Effector memory CD4-positive, alpha-beta T cell (primary cell): Measurements from ENCODE around the gene TTC34.

Source experiments
- DNase-seq, 3 donors: peaks; one replicate each; pipeline ENCODE4 v3.0.0-alpha.2; 2020
- H3K27ac ChIP-seq: 2 replicates; pipeline ENCODE4 v1.7.0; 2013; ENCODE audit warnings: mild to moderate bottlenecking, low read length, moderate library complexity; ENCODE audit not compliant: insufficient read depth, poor library complexity, severe bottlenecking
- H3K27me3 ChIP-seq: replicated peaks from 2 replicates; pipeline ENCODE4 v1.7.0; 2013; ENCODE audit warnings: mild to moderate bottlenecking, low read length; ENCODE audit not compliant: insufficient read depth, control insufficient read depth, poor library complexity, severe bottlenecking
- H3K36me3 ChIP-seq: 2 replicates; pipeline ENCODE4 v1.7.0; 2013; ENCODE audit warnings: mild to moderate bottlenecking, low read length, moderate library complexity; ENCODE audit not compliant: control insufficient read depth, insufficient read depth
- H3K4me1 ChIP-seq: 2 replicates; pipeline ENCODE4 v1.7.0; 2013; ENCODE audit warnings: low read length, mild to moderate bottlenecking; ENCODE audit not compliant: control insufficient read depth, insufficient read depth, poor library complexity, severe bottlenecking
- H3K4me3 ChIP-seq: 2 replicates; pipeline ENCODE4 v1.7.0; 2013; ENCODE audit warnings: low read length, low read depth, mild to moderate bottlenecking; ENCODE audit not compliant: insufficient read depth, poor library complexity, severe bottlenecking
- H3K9me3 ChIP-seq: 2 replicates; pipeline ENCODE4 v1.7.0; 2013; ENCODE audit warnings: mild to moderate bottlenecking, low read length, moderate library complexity; ENCODE audit not compliant: control insufficient read depth

Gene TTC34

DNA sequence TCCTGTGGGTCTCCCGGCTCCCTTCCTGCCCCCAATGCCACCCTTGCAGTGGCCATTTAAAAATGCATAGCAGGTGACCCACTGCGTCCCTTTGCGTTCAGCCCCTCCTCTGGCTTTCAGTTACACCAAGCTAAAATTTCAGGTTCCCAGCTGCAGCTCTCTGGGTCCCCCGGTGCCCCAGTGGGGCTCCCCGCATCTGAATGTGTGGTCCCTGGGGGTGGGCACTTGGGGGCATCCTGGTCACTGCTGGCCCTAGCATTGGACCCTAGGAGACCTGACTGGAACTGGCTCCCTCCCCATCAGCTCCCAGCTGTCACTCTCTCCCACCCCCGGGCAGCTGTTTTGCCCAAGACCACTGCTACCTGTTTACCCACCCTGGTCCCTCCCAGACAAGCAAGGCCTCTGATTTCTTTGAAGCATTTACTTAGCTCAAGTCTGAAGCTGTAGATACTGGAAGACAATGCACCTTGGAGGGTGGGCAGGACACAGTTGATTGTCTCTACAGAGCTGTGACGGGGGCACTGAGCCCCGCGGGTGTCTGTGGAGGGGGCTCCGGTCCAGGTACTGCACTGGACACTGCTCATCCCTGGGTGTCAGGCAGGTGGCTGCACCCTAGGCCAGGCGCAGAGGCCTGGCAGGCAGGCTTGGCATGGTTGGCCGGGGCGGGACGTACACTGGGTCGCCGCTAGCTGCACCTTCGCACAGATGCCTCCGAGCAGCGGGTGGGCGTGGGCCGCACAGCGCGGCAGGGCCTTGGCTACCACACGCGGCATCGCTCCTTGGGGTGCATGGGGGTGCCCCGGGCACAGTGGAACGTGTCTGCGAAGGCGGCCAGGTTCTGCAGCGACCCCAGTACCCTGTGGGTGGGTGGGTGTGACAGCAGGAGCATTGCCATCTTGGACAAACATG is 211.0 kb downstream of the TTC34 start:
- DNase-seq, result no peak
- H3K9me3 ChIP-seq, result no peaks in the 10 kb centered on the region
- H3K27me3 ChIP-seq, result no peaks in the 10 kb centered on the region
- peaks cover 18% of the 10 kb centered on the region for H3K4me1 ChIP-seq
- H3K36me3 ChIP-seq, result no peaks in the 10 kb centered on the region
- no peak overlapping the region for H3K27ac ChIP-seq
- no peak overlapping the region for H3K4me3 ChIP-seq

DNA sequence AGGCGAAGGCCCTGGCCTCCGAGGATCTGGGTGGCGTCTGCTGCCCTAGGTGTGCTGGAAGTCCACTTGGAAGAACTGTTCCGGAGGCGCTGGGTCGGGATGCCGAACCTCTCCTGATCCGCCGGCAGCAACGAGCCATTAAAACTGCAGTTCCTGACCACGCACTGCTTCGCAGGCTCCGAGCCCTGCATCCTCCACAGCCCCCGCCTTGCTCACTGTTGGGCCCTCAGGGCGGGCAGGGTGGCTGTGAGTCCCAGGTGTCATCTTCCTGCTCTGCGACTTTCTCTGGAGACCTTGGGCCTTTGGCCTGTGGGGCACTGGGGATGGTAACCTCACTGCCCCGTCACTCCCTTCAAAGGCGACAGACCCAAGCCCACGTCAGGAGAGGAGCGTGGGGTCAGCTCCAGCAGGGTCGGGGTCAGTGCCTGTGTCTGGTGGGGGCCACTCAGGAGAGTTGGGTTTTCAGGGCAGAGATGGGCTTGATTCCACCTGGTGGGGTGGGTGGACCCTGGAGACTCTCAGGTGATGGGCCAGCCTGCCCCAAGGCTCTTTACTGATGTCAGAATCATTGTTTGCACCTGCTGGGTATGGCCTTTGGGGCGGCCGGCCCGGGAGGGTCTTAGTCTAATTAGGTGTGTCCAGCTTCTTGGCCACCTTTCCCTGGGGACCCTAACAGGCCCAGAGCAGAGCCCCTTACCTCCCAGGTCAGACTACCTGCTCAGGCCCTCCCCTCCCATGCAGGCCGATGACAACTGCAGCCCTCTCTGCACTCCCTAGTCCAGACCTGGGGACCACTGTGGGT is 211.9 kb downstream of the TTC34 start:
- Histone ChIP-seq H3K4me3 (no peak overlapping the region), H3K36me3 (no peaks in the 10 kb centered on the region), H3K27ac (no peak overlapping the region), H3K27me3 (no peaks in the 10 kb centered on the region), H3K4me1 (peaks cover 27% of the 10 kb centered on the region), H3K9me3 (no peaks in the 10 kb centered on the region)
- DNase-seq, result no peak

DNA sequence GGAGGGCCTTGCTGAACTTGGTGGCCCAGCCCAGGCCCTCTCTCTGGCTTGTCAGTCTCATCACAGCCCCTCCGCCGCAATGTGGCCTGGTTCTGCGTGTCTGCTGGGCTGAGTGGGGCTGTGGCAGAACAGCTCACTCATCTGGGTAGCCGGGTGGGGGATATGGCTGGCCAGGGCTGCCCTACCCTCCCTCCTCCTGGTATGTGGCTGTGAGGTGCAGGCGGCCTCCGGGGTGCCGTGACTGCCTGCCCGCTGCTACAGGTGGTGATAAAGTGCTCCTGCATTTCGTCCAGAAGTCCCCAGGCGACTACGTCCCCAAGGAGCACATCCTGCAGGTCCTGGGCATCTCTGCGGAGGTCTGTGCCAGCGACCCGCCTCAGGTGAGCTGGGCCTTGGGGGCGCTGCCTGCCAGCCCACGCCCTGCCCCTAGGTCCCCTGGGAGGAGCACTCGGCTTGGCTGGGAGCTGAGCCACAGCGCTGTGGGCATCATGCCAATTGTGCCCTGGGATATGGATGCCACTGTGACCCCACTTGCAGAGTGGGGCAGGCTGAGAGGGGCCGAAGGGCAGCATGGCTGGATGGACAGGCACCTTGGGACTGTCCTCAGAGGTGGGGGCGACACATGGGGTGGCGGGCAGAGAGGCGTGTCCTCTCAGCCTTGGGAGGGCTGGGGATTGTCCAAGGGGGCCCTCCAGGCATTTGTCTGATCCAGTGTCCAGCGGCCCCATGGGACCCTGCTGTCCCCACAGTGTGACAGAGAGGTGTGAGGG is 212.6 kb downstream of the TTC34 start:
- Histone ChIP-seq H3K4me3 (no peak overlapping the region), H3K36me3 (no peaks in the 10 kb centered on the region), H3K27ac (no peak overlapping the region), H3K27me3 (no peaks in the 10 kb centered on the region), H3K9me3 (no peaks in the 10 kb centered on the region), H3K4me1 (peaks cover 34% of the 10 kb centered on the region)
- no peak for DNase-seq

DNA sequence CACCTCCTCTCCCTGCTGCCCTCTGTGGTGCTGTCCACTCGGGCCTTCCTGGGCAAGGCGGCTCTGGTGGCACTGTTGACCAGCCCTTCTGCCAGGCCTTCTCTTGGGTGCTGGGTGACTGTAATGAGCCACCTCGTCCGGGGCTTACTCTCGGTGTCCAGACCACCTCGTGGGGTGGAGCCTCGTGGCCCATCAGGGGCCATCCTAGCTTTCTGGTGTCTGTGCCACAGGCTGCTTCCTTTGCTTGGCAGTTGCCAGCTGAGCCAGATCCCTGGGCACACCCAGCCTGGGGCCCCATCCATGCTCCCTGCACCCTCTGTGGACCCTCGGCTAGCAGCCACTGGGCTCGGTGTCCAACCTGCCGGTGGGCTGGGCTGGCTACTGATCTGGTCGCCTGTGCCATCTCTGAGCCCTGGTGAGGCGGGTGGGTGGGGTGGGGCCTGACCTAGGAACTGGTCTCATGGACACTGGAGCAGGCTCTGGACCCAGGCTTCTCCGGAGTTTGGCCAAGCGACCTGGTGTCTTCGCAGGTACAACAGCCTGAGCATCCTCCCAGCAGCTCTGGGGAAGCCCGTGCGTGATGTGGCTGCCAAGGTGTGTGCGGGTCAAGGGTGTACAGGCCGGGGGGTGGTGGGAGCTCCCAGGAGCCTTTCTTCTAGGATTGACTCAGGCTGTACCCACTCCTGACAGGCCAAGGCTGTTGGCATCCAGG is 213.5 kb downstream of the TTC34 start:
- DNase-seq, result no peak
- H3K27me3 ChIP-seq, result no peaks in the 10 kb centered on the region
- H3K4me1 ChIP-seq, result peaks cover 40% of the 10 kb centered on the region
- no peaks in the 10 kb centered on the region for H3K36me3 ChIP-seq
- no peaks in the 10 kb centered on the region for H3K9me3 ChIP-seq
- no peak overlapping the region for H3K27ac ChIP-seq
- H3K4me3 ChIP-seq, result no peak overlapping the region

DNA sequence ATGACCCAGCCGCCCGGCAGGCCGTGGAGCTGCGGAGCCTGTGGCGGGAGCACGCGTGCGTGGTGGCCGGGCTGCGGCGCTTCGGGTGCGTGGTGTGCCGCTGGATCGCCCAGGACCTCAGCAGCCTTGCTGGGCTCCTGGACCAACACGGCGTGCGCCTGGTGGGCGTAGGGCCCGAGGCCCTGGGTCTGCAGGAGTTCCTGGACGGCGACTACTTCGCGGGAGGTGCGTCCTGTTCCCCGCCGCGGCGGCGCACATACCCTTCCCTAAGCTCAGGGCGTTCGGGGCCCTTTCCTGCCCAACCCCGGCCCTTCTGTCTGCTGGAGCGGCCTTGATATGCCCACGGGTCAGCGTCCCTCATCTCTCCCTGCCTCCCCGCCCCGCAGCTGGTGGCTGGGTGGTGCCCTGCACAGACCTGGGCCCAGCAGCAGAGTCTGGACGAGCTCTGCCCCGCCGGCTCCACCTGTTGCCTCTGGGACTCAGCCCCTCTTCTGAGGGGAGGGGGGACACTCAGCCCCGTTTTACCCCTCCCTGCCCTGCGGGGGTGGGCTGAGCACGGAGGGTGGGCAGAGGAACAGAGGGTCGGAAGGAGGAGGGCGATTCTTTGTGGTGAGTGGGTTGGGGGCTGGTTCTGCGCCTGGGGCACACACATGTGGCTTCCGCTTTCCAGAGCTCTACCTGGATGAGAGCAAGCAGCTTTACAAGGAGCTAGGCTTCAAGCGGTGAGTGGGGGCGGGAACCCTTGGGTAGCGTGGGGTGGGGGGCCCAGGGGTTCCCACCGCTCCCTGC is 214.2 kb downstream of the TTC34 start:
- Histone ChIP-seq H3K27ac (peak overlapping the region; percentile 95), H3K4me3 (peak overlapping the region; percentile 72), H3K27me3 (no peaks in the 10 kb centered on the region), H3K36me3 (no peaks in the 10 kb centered on the region), H3K9me3 (no peaks in the 10 kb centered on the region), H3K4me1 (peaks cover 40% of the 10 kb centered on the region)
- DNase-seq, result no peak

DNA sequence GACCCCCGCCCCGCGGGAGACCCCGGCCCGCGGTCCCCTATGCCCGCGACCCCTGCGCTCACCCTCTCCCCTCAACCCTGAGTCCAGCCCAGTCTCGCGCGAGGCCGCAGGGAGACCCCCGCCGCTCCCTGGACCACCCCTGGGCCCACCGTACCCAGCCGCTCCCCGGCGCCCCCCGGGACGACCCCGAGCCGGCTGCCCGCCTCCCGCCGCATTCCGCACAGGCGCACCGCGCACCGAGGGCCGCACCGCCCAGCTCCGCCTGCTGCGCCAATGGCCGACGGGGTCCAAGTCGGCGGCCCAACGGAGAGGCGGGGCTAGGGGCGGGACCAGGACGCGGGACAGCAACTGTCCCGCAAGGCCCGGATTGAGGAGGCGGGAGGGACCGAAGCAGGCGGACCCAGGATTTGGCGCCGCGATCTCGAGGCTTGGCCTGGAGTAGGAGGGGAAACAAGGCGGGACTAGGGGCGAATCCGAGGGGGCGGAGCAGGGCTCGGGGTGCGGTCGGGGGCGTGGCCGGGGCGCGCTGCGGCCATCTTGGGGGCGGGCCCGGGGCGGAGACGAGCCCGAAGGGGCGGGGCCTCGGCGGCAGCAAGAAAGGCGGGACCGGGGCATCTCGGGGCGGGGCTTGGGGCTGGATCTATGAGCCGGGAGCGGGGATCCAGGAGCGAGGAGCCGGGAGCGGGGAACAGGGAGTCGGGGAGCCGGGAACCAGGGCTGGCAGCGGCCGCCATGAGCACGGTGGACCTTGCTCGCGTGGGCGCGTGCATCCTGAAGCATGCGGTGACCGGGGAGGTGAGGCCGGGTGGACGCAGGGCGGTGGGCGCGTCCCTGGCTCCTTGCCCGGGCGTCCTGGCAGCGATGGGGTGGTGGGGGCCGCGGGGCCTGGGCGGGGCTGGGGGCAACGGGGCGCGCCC is 215.1 kb downstream of the TTC34 start, which contains the start of gene PRXL2B:
Gene PRXL2B, plus strand, starts transcription at position 624 of the 917 bp plus-strand sequence. Its CDS starts 109 bp downstream, at position 733.
- no peaks in the 10 kb centered on the region for H3K9me3 ChIP-seq
- peak; percentile 94 to 97 (median 95) for DNase-seq
- peaks cover 40% of the 10 kb centered on the region for H3K4me1 ChIP-seq

More for the DNA sequence above, 215.1 kb downstream of the TTC34 start, which contains the start of gene PRXL2B:
- no peaks in the 10 kb centered on the region for H3K36me3 ChIP-seq
- H3K4me3 ChIP-seq, result peak within 1 kb of the TSS; percentile 72
- peak within 1 kb of the TSS; percentile 95 for H3K27ac ChIP-seq
- no peaks in the 10 kb centered on the region for H3K27me3 ChIP-seq
